Mucosa of rectum (tissue), 2 donors: ENCODE data around the gene CALHM2.
"Not testable (repeated sequence)": the region's sequence is repeated elsewhere in the genome, so short reads cannot be mapped to it uniquely, and the experiment has no call there.

Experiments
- H3K27ac ChIP-seq, 2 donors: one replicate each; pipeline ENCODE4 v1.7.0; 2013; ENCODE audit warnings: inconsistent platforms in 2 of 2, low read depth in 2 of 2, low read length in 2 of 2
- H3K27me3 ChIP-seq, 2 donors: one replicate each; pipeline ENCODE4 v1.7.0; 2013; ENCODE audit warnings: low read length in 2 of 2; ENCODE audit not compliant: control insufficient read depth in 2 of 2, insufficient read depth in 2 of 2
- H3K36me3 ChIP-seq, 2 donors: one replicate each; pipeline ENCODE4 v1.7.0; 2013; ENCODE audit warnings: low read length in 2 of 2; ENCODE audit not compliant: control insufficient read depth in 2 of 2, insufficient read depth in 2 of 2
- H3K4me1 ChIP-seq, 2 donors: one replicate each; pipeline ENCODE4 v1.7.0; 2013; ENCODE audit warnings: low read length in 2 of 2, mild to moderate bottlenecking in 1 of 2; ENCODE audit not compliant: control insufficient read depth in 2 of 2, insufficient read depth in 2 of 2
- H3K4me3 ChIP-seq, 2 donors: one replicate each; pipeline ENCODE4 v1.7.0; 2013; ENCODE audit warnings: low read length in 2 of 2
- H3K9ac ChIP-seq, 2 donors: one replicate each; pipeline ENCODE4 v1.7.0; 2013; ENCODE audit warnings: low read length in 2 of 2, low read depth in 1 of 2, mild to moderate bottlenecking in 1 of 2
- H3K9me3 ChIP-seq, 2 donors: one replicate each; pipeline ENCODE4 v1.7.0; 2013; ENCODE audit warnings: low read length in 2 of 2; ENCODE audit not compliant: control insufficient read depth in 2 of 2
- donor health status: healthy.
- donor health status: Normal muscosa, but diverticular disease.

Gene CALHM2

GRCh38 chr10:103427866-103428265, 24.3 kb downstream of the CALHM2 start:
- H3K4me3 ChIP-seq, result no peak overlapping the region
- H3K9ac ChIP-seq, result no peak overlapping the region
- H3K36me3 ChIP-seq, result peaks cover 50 to 64% of the 10 kb centered on the region in 2 donors
- no peaks in the 10 kb centered on the region for H3K9me3 ChIP-seq
- no peaks in the 10 kb centered on the region for H3K27me3 ChIP-seq
- no peak overlapping the region for H3K27ac ChIP-seq
- no peaks in the 10 kb centered on the region for H3K4me1 ChIP-seq

- Histone ChIP-seq H3K4me3 (no peak overlapping the region), H3K27ac (no peak overlapping the region), H3K9ac (no peak overlapping the region), H3K4me1 (no peaks in the 10 kb centered on the region), H3K36me3 (peaks cover 60 to 73% of the 10 kb centered on the region in 2 donors), H3K27me3 (no peaks in the 10 kb centered on the region), H3K9me3 (no peaks in the 10 kb centered on the region)
Observed at GRCh38 chr10:103423748-103424147, 28.4 kb downstream of the CALHM2 start.

- Histone ChIP-seq H3K4me1 (no peaks in the 10 kb centered on the region), H3K27me3 (no peaks in the 10 kb centered on the region), H3K4me3 (no peak overlapping the region), H3K9me3 (no peaks in the 10 kb centered on the region), H3K9ac (no peak overlapping the region), H3K27ac (no peak overlapping the region), H3K36me3 (peaks cover 76 to 85% of the 10 kb centered on the region in 2 donors)
Observed at GRCh38 chr10:103419101-103419500, 33.1 kb downstream of the CALHM2 start.

GRCh38 chr10:103417601-103418000, 34.6 kb downstream of the CALHM2 start:
- Histone ChIP-seq H3K36me3 (peaks cover 79 to 85% of the 10 kb centered on the region in 2 donors), H3K9me3 (no peaks in the 10 kb centered on the region), H3K4me3 (no peak overlapping the region), H3K27ac (no peak overlapping the region), H3K27me3 (no peaks in the 10 kb centered on the region), H3K4me1 (no peaks in the 10 kb centered on the region), H3K9ac (no peak overlapping the region)

GRCh38 chr10:103417148-103417469, 35.1 kb downstream of the CALHM2 start:
- not testable (repeated sequence) for H3K4me1 ChIP-seq, H3K9ac ChIP-seq, H3K27ac ChIP-seq, H3K4me3 ChIP-seq, H3K9me3 ChIP-seq, H3K27me3 ChIP-seq
- peaks cover 78 to 83% of the 10 kb centered on the region in 2 donors for H3K36me3 ChIP-seq

GRCh38 chr10:103416436-103417147, 35.6 kb downstream of the CALHM2 start:
- H3K27ac ChIP-seq, result no peak overlapping the region
- H3K4me1 ChIP-seq, result no peaks in the 10 kb centered on the region
- peaks cover 78 to 86% of the 10 kb centered on the region in 2 donors for H3K36me3 ChIP-seq
- no peak overlapping the region for H3K9ac ChIP-seq
- H3K27me3 ChIP-seq, result no peaks in the 10 kb centered on the region
- H3K4me3 ChIP-seq, result no peak overlapping the region
- H3K9me3 ChIP-seq, result no peaks in the 10 kb centered on the region

GRCh38 chr10:103415581-103415980, 36.6 kb downstream of the CALHM2 start:
- no peak overlapping the region for H3K4me3 ChIP-seq
- H3K27ac ChIP-seq, result no peak overlapping the region
- no peaks in the 10 kb centered on the region for H3K27me3 ChIP-seq
- H3K9me3 ChIP-seq, result no peaks in the 10 kb centered on the region
- no peak overlapping the region for H3K9ac ChIP-seq
- no peaks in the 10 kb centered on the region for H3K4me1 ChIP-seq
- H3K36me3 ChIP-seq, result peaks cover 75 to 84% of the 10 kb centered on the region in 2 donors

GRCh38 chr10:103413564-103413963, 38.6 kb downstream of the CALHM2 start:
- no peaks in the 10 kb centered on the region for H3K4me1 ChIP-seq
- H3K9ac ChIP-seq, result no peak overlapping the region
- no peak overlapping the region for H3K4me3 ChIP-seq
- H3K9me3 ChIP-seq, result no peaks in the 10 kb centered on the region
- H3K36me3 ChIP-seq, result peaks cover 73 to 77% of the 10 kb centered on the region in 2 donors
- H3K27me3 ChIP-seq, result no peaks in the 10 kb centered on the region
- H3K27ac ChIP-seq, result no peak overlapping the region

GRCh38 chr10:103397191-103397825, 54.9 kb downstream of the CALHM2 start:
- Histone ChIP-seq H3K27ac (no peak overlapping the region), H3K36me3 (peaks cover 13 to 31% of the 10 kb centered on the region in 2 donors), H3K9me3 (no peaks in the 10 kb centered on the region), H3K27me3 (no peaks in the 10 kb centered on the region), H3K9ac (peak overlapping the region; percentile 93 to 99), H3K4me3 (peak overlapping the region; percentile 91 to 99), H3K4me1 (peaks cover 21 to 22% of the 10 kb centered on the region in 2 donors)

- Histone ChIP-seq H3K27ac (peak overlapping the region; percentile 81 to 86), H3K4me3 (peak overlapping the region; percentile 91 to 99), H3K27me3 (no peaks in the 10 kb centered on the region), H3K36me3 (peaks cover 10 to 29% of the 10 kb centered on the region in 2 donors), H3K9me3 (no peaks in the 10 kb centered on the region), H3K4me1 (peaks cover 21 to 22% of the 10 kb centered on the region in 2 donors), H3K9ac (peak overlapping the region; percentile 93 to 99)
Observed at GRCh38 chr10:103396789-103397087, 55.4 kb downstream of the CALHM2 start.
